Upper lobe of left lung (tissue), 6 donors: Measurements from ENCODE around the gene GRIN2A. TPM values are rescaled to one million over a fixed set of nuclear protein-coding genes. Genes with fewer than 3 reads are reported as not detected.

ENCODE experiments used
- ATAC-seq, 2 donors: fragments of 200-7000 bp; cut with Tn5 transposase; one replicate each; pipeline ENCODE4 v1.9.1; 2022; ENCODE audit warnings: mild to moderate bottlenecking in 2 of 2, moderate library complexity in 2 of 2; ENCODE audit not compliant: low FRiP score in 2 of 2
- DNase-seq, 2 donors: peaks; one replicate each; pipeline ENCODE4 v3.0.0-alpha.2; 2019 to 2020
- H3K27ac ChIP-seq, 4 donors: fragments of 200-600 bp; sonication (generic); one replicate each; pipeline ENCODE4 v1.5.1; 2016 to 2019
- H3K27me3 ChIP-seq, 4 donors: fragments of 200-600 bp; sonication (generic); one replicate each; pipeline ENCODE4 v1.5.1; 2017 to 2019
- H3K36me3 ChIP-seq, 4 donors: fragments of 200-600 bp; sonication (generic); one replicate each; pipeline ENCODE4 v1.5.1; 2016 to 2019
- H3K4me1 ChIP-seq, 4 donors: fragments of 200-600 bp; sonication (generic); one replicate each; pipeline ENCODE4 v1.5.1; 2018 to 2019
- H3K4me3 ChIP-seq, 4 donors: fragments of 200-600 bp; sonication (generic); one replicate each; pipeline ENCODE4 v1.5.1; 2017 to 2019; ENCODE audit warnings: mild to moderate bottlenecking in 2 of 4, moderate library complexity in 1 of 4
- H3K9me3 ChIP-seq, 4 donors: fragments of 200-600 bp; sonication (generic); one replicate each; pipeline ENCODE4 v1.5.1; 2018 to 2019
- EP300 ChIP-seq, 4 donors: sonication (generic); formaldehyde crosslinking; IDR thresholded peaks; one replicate each; pipeline ENCODE4 v1.5.1; 2017; ENCODE audit warnings: antibody characterized with exemption in 4 of 4, control low read depth in 2 of 4
- POLR2A ChIP-seq, 4 donors: fragments of 450-650 bp; IDR thresholded peaks; one replicate each; pipeline ENCODE4 v1.5.1; 2016 to 2017; ENCODE audit warnings: antibody characterized with exemption in 4 of 4, mild to moderate bottlenecking in 2 of 4
- POLR2AphosphoS5 ChIP-seq, 2 donors: sonication (generic); formaldehyde crosslinking; IDR thresholded peaks; one replicate each; pipeline ENCODE4 v1.5.1; 2017; ENCODE audit warnings: antibody characterized with exemption in 2 of 2
- WGBS, 2 donors: methylation state at CpG; one replicate each; pipeline ENCODE4 v1.1.5; 2017 to 2018; 5-methylcytosine and 5-hydroxymethylcytosine counted together
- total RNA-seq, 6 donors: library from RNA; depleted of rRNA in 4 of 6; stranded (reverse); fragments of >200 nt in 4 of 6; gene quantifications; one replicate each; pipeline versions ENCODE4 v1.1.0 to v1.2.1, GENCODE V29; 2016 to 2021
- TF ChIP-seq, protein P1 (sequence below), 6 experiments: fragments of 450-650 bp in 4 of 6; fragments of 200-600 bp in 2 of 6; sonication (generic) in 2 of 6; IDR thresholded peaks; one replicate each; pipeline ENCODE4 v1.5.1; 2016 to 2019; ENCODE audit warnings: antibody characterized with exemption in 6 of 6
- donor health status: DM: no; HTN: no; CAD: no; lungs with moderate emphysema.
- donor health status: DM: no; HTN: yes; CAD: no; lungs with severe emphysema.

GRIN2A gene
- total RNA-seq, 6 donors from 2014 or later = 0.11 to 0.57 (median 0.30) TPM; not detected in 3

DNA sequence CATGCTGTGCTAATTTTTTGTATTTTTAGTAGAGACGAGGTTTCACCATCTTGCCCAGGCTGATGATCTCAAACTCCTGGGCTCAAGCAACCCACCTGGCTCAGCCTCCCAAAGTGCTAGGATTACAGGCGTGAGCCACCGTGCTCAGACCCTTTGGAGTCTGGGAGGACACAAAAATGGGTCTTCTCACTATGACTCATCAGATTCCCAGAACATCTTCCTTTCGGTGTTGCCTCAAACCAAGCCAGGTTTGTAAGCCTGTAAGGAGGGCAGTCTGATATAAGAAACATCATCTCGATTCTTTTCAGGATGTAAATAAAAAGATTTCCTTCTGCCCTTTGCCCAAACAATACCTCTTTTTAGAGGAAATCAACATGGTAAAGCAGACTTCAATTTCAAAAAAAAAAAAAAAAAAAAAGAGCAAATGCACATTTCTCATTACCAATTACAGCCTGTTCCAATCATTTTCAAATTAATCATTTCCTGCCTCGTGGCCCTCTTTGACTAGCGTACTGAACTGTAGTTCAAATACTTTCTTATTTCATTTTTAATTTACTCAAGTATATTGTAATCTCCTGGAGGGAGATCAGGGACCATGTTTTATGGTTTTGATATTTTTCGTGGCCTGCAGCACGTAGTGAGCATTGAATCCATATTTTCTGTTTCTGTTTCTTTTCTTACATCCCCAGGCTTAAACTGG is 409.6 kb downstream of the GRIN2A start:
- DNase-seq = no peak
- H3K36me3 ChIP-seq = no peaks in the 10 kb centered on the region

DNA sequence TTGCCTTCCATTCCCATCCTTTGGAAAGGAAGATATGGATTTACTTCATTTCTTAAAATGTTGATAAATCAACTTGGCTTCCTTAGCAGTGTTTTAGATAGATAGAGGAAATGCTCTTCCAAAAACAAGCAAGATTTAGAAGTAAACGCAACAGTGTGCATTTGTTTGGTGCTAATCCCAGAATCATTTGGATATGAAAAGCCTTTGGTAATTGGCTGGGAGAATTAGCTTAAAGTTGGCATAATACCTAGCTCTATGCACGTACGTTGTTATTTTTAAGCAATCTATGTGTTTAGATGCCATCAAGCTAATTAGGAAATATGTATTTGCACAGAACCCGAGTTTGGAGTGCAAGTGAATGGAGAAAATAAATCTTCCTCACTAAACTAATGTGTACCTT is 415.3 kb downstream of the GRIN2A start:
- Histone ChIP-seq H3K4me3 (no peak overlapping the region), H3K27ac (no peak overlapping the region), H3K27me3 (no peaks in the 10 kb centered on the region), H3K9me3 (no peaks in the 10 kb centered on the region), H3K36me3 (no peaks in the 10 kb centered on the region), H3K4me1 (no peaks in the 10 kb centered on the region)
- DNase-seq (no peak), ATAC-seq (no peak)
- TF ChIP-seq EP300 (IDR thresholded peaks at IDR 0.05) (no peak), POLR2AphosphoS5 (IDR thresholded peaks at IDR 0.05) (no peak), POLR2A (IDR thresholded peaks at IDR 0.05) (no peak)
- TF ChIP-seq, protein P1, sequence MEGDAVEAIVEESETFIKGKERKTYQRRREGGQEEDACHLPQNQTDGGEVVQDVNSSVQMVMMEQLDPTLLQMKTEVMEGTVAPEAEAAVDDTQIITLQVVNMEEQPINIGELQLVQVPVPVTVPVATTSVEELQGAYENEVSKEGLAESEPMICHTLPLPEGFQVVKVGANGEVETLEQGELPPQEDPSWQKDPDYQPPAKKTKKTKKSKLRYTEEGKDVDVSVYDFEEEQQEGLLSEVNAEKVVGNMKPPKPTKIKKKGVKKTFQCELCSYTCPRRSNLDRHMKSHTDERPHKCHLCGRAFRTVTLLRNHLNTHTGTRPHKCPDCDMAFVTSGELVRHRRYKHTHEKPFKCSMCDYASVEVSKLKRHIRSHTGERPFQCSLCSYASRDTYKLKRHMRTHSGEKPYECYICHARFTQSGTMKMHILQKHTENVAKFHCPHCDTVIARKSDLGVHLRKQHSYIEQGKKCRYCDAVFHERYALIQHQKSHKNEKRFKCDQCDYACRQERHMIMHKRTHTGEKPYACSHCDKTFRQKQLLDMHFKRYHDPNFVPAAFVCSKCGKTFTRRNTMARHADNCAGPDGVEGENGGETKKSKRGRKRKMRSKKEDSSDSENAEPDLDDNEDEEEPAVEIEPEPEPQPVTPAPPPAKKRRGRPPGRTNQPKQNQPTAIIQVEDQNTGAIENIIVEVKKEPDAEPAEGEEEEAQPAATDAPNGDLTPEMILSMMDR (IDR thresholded peaks at IDR 0.05) = no peak
- 63 to 70% methylated on average over 4 of the region's 4 CpGs for WGBS, 2 donors

More for the DNA sequence above, 409.6 kb downstream of the GRIN2A start:
- TF ChIP-seq POLR2A (IDR thresholded peaks at IDR 0.05) = no peak
- TF ChIP-seq POLR2AphosphoS5 (IDR thresholded peaks at IDR 0.05) = no peak
- TF ChIP-seq, protein P1 (IDR thresholded peaks at IDR 0.05) = no peak
- no peak for TF ChIP-seq EP300 (IDR thresholded peaks at IDR 0.05)
- WGBS, 2 donors = 76 to 81% methylated on average over 7 to 9 of the region's 9 CpGs
- Histone ChIP-seq H3K27ac (no peak overlapping the region), H3K4me3 (no peak overlapping the region), H3K4me1 (no peaks in the 10 kb centered on the region), H3K27me3 (no peaks in the 10 kb centered on the region), H3K9me3 (no peaks in the 10 kb centered on the region)
- no peak for ATAC-seq

DNA sequence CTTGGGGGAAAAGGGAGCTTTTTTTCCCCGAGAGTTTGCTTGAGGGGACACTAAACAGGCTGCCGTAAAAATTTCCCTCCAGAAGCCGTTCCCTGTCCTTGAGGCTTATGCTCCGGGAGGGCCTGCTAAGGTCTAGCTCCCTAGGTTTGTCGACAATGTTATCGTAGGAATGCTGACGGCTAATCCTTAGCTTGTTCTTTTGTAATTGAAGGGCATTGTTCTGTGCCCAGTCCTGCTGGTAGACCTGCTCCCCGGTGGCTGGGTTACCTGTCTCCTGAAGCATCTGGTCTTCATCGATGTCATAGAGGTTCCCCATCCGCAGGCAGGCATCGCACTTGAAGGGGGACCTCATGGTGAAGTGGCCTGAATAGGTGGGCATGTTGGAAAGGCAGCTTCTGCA is 418.7 kb downstream of the GRIN2A start:
- H3K4me1 ChIP-seq = no peaks in the 10 kb centered on the region

DNA sequence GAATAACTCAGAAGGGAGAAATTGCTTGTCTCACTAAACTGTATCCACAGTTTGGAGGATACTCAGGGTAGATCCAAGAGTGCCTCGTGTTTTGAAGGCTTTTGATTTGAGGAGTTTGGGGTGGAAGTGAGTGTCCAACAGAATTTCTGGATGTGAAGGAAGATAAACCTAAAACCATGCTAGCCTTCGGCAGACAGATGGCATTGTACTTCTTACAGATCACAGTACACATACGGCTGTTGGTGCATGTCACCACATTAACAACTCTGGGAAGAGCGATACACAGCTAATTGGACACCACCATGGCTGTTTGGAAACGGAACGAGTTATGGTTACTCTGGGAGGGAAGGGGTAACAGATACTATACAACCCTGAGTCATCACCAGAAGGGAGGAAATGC is 420.4 kb downstream of the GRIN2A start:
- no peaks in the 10 kb centered on the region for H3K27me3 ChIP-seq
- WGBS, 2 donors = 86 to 89% methylated on average over 6 of the region's 6 CpGs
- H3K4me3 ChIP-seq = no peak overlapping the region
- no peak overlapping the region for H3K27ac ChIP-seq
- ATAC-seq = no peak
- H3K4me1 ChIP-seq = no peaks in the 10 kb centered on the region
- TF ChIP-seq POLR2A (IDR thresholded peaks at IDR 0.05) (no peak), POLR2AphosphoS5 (IDR thresholded peaks at IDR 0.05) (no peak), EP300 (IDR thresholded peaks at IDR 0.05) (no peak)
- TF ChIP-seq, protein P1 (IDR thresholded peaks at IDR 0.05) = no peak
- no peaks in the 10 kb centered on the region for H3K36me3 ChIP-seq
- no peaks in the 10 kb centered on the region for H3K9me3 ChIP-seq
- no peak for DNase-seq

More for the DNA sequence above, 418.7 kb downstream of the GRIN2A start:
- WGBS, 2 donors = 91% methylated on average over 7 to 11 of the region's 11 CpGs
- Histone ChIP-seq H3K27ac (no peak overlapping the region), H3K4me3 (no peak overlapping the region), H3K36me3 (no peaks in the 10 kb centered on the region), H3K27me3 (no peaks in the 10 kb centered on the region), H3K9me3 (no peaks in the 10 kb centered on the region)
- no peak for ATAC-seq
- TF ChIP-seq EP300 (IDR thresholded peaks at IDR 0.05) (no peak), POLR2AphosphoS5 (IDR thresholded peaks at IDR 0.05) (no peak), POLR2A (IDR thresholded peaks at IDR 0.05) (no peak)
- TF ChIP-seq, protein P1 (IDR thresholded peaks at IDR 0.05) = no peak
- DNase-seq = no peak

DNA sequence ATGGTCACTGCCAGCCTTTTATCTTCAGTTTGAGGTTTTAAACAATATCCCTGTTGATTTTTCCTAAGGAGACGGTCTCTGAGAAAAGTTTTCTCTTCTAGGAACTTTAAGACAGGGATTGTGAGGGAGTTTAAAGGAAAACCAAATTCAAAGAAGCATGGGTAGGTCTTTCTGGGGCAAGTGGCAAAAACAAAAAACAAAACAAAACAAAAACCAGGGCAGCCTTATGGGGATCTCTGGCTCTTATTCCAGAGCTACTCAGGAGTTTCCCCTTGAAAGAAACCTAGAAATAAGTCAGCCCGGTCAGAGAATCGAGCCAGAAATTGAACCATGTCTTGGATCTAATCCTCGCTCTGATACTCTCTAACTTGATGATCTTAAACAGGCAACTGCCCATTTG is 424.5 kb downstream of the GRIN2A start:
- TF ChIP-seq, protein P1 (IDR thresholded peaks at IDR 0.05) = no peak
- TF ChIP-seq EP300 (IDR thresholded peaks at IDR 0.05) (no peak), POLR2AphosphoS5 (IDR thresholded peaks at IDR 0.05) (no peak), POLR2A (IDR thresholded peaks at IDR 0.05) (no peak)
- ATAC-seq = no peak
- no peaks in the 10 kb centered on the region for H3K36me3 ChIP-seq
- H3K4me3 ChIP-seq = no peak overlapping the region
- DNase-seq = no peak
- no peaks in the 10 kb centered on the region for H3K4me1 ChIP-seq
- 88 to 90% methylated on average over 4 of the region's 4 CpGs for WGBS, 2 donors
- no peak overlapping the region for H3K27ac ChIP-seq
- H3K9me3 ChIP-seq = no peaks in the 10 kb centered on the region
- no peaks in the 10 kb centered on the region for H3K27me3 ChIP-seq
